Inferior parietal cortex (tissue), 1 donor: ENCODE data around the gene APOC3.

Experiments
- DNase-seq: peaks from one replicate; pipeline ENCODE4 v3.0.0-alpha.2; 2016; ENCODE audit errors: extremely low spot score

APOC3 gene

DNA sequence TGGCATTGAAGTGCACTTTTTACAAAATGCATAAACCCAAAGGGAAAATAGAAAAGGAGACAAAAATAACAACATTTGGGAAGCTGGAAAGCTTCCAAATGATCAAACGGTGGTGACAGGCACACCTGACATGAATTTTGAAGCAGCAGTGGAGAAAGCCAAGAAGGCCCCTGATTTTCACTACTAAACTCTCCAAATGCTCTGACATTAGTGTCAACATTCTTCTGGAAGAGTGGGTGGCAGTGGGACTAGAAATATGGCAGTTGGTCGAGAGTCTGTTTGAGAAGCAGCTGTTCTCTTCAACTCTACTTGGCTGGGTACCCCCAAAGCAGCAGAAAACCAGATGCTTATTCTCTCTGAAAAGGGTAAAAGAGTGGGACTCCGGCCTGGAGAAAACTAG is 25.7 kb upstream of the APOC3 start:
- DNase-seq, result no peak

DNA sequence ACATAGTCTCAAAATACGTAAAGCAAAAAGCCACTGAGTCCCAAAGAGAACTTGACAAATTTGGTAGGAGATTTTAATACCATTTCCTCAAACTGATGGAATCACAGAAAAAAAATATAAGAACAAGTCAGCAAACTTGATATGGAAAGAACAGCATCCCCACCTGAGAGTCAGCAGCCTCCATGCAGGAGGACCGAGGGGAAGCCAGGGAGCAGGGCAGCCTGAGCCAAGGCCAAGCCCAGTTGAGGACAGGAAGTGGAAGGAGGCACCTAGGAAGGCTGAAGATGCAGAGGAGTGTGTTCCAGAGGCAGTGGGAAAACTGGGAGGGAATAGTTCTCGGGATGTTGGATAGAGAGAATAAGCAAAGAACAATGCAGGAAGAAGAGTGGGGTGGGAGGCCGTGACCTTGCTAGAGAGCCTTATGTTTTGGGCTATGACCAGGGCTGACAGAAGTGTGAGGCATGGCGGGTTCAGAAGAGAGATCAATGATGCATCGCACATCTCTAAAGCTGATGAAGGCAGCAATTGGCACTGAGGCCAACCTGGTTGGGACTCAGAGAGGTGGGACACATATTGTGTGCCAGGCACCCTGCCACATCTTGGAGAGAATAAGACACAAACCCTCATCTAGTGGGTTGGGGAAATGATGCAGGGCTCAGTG is 22.0 kb upstream of the APOC3 start:
- no peak for DNase-seq

- DNase-seq, result no peak
These were observed 21.2 kb upstream of the APOC3 start for GRCh38 chr11:116808262-116809175.

- DNase-seq, result no peak
These were observed 18.5 kb upstream of the APOC3 start for GRCh38 chr11:116811194-116811593.

- no peak for DNase-seq
These were observed 17.6 kb upstream of the APOC3 start for GRCh38 chr11:116812109-116812508.

- DNase-seq, result no peak
These were observed 16.5 kb upstream of the APOC3 start for GRCh38 chr11:116813170-116813569.

DNA sequence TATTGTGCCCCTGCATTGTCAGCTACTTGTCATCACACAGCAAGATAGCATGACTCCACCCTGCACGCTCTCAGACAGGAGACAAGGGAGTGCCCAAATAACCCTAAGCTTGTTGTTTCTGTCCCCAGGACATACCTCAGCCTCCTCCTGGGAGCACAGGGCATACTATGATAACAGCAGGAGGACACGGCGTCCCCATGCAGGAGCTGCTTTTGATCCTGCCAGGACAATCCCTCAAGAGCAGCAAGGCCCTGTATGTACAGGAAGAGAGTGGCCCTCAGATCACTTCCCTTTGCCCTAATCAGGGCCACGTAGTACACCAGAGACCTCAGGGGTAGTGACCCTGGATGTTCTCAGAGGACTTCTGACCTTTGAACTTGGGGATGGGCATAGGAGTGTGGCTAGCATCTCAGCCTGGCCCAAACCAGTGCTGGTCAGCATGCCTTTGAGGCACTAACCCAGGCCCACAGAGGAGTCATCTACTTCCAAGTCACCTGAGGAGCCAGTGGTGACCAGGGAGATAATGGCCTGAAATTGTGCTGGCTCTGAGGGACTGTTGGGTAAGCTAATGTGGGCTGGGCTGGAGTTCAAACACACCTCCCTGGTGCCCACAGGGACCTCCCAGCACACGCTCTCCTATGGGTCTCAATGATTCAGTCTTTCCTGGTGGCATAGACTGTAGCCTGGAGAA is 15.8 kb upstream of the APOC3 start:
- no peak for DNase-seq

GRCh38 chr11:116814502-116814901 is 15.2 kb upstream of the APOC3 start:
- DNase-seq, result no peak

- no peak for DNase-seq
These were observed 10.7 kb upstream of the APOC3 start for GRCh38 chr11:116819049-116819448.

DNA sequence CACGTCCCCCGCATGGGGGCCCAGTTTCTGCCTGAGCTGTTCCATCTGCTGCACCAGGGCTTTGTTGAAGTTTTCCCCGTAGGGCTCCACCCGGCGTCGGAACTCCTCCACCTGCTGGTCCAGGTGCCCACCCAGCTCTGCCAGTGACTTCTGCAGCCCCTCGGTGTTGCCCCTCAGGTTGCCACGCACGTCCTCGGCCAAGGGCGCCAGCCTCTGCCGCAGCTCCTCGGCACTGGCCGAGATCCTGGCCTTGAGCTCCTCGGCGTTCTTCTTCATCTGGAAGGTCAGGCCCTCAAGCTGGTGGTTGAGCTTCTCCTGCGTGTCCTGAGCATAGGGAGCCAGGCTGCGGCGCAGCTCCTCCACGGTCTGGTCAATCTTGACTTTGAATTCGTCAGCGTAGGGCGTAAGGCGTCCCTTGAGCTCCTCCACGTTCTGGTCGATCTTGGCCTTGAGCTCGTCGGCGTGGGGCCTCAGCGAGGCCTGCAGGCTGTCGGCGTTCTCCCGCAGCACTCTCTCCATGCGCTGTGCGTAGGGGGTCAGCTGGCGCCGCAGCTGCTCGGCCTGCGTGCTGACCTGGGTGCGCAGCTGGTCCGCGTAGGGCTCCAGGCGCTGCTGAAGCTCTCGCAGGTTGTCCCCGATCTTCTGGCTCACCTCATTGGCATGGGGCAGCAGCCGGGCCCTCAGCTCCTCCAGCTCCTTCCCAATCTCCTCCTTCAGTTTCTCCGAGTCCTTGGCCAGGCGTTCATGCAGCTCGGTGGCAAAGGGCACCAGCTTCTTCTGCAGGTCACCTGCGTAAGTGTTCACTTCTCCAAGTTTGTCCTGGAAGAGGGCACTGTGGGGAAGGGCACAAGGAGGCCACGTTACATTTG is 8.4 kb upstream of the APOC3 start:
- DNase-seq, result no peak

GRCh38 chr11:116822575-116822974 is 7.1 kb upstream of the APOC3 start:
- DNase-seq, result no peak

DNA sequence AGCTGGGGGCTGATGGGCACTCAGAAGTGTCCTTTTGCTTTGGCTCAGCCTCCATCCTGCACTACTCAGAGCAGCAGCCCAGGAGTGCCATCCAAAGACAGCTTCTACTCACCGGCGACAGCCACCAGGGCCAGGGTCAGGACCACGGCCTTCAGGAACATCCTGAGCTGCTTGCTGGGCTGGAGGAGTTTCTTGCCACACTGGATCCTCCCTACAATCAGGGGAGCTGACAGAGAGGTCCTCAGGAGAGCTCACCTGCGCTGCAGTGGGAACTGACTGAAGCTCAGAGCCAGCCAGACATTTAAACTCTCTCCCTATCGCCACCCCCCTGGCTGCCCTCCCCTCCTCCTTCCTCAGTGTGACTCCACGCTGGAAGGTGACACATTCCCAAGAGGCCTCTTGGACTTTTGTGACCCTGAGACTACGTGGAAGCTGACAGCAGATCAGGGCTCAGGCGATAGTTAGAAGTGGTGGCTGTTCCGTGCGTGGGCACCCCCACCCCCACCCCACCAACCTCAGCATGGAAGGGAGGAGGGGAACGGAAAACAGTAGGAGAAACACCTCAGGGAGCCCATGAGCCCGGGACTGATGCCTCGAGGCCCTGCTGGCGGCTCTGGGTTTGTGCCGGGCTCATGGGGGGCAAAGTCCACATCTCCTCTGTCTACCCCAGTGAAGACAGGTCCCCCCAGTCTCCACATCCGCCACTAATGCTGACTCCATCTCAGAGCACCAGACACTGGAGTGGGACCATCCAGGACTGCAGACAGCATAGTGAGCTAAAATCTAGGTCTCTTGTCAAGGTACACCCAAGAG is 6.5 kb upstream of the APOC3 start, which contains the start of gene APOA4:
Gene APOA4 (minus strand): TSS at position 274 of the 813 bp plus-strand sequence. CDS start 113 bp downstream, at position 161.
- DNase-seq, result no peak

DNA sequence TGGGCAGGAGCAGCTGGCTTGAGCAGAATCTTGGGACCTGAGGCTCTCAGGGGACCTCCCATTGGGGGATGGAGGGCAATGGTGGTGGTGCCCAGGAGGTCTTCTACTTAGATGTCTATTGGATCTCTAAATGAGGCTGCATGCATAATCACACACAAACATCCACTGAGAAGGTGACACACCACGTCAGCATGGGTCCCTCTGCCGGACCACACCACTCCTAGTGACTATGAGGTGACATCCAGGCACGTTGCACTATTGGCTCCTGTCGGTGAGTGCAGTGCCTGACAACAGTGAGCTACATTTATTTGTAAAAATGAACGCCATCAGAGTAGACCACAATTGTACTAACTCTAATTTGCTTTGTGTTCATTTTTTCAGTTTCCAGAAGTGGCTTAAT is 4.3 kb upstream of the APOC3 start:
- no peak for DNase-seq

DNA sequence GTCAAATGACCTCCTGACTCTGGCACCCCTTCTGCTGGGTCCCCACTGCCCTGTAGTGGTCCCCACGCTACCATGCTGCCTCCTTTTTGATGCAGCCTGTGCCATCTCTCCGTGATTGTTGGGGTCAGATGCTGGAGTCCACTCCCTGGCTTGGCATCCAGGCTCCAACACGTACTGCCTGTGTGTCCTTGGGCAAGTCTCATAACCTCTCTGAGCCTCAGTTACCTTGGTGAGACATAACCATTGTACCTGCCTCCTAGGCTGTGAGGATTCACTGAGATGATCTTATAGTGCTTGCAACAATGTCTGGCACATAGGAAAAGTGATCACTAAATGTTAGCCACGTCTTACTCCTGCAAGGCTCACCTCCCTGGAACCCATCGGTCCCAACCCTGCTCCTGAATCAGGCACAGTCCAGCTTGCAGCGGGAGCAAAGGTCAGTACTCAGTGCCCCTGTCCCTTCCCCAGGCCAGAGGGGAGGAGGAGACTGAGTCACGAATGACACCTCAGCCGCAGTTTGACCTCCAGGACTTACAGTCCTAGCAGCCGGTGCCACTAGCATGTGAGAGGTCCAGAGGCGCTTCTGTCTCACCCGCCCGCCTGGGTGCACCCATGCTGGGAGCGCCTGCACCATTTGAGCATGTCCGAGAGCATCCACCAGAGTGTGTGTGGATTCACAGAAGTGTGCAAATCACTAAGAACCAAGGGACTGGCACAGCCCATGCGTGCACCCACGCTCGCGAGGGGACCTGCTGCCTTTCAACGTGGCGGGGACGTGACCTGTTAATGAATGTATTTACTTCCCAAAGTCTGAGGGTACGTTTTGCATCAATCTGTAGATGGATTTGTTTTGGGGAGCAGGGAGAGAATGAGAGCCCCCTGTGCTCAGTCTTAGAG is 3.6 kb upstream of the APOC3 start:
- no peak for DNase-seq

GRCh38 chr11:116826751-116827431 is 2.8 kb upstream of the APOC3 start:
- DNase-seq, result no peak

GRCh38 chr11:116827461-116827860 is 2.2 kb upstream of the APOC3 start:
- DNase-seq, result no peak

DNA sequence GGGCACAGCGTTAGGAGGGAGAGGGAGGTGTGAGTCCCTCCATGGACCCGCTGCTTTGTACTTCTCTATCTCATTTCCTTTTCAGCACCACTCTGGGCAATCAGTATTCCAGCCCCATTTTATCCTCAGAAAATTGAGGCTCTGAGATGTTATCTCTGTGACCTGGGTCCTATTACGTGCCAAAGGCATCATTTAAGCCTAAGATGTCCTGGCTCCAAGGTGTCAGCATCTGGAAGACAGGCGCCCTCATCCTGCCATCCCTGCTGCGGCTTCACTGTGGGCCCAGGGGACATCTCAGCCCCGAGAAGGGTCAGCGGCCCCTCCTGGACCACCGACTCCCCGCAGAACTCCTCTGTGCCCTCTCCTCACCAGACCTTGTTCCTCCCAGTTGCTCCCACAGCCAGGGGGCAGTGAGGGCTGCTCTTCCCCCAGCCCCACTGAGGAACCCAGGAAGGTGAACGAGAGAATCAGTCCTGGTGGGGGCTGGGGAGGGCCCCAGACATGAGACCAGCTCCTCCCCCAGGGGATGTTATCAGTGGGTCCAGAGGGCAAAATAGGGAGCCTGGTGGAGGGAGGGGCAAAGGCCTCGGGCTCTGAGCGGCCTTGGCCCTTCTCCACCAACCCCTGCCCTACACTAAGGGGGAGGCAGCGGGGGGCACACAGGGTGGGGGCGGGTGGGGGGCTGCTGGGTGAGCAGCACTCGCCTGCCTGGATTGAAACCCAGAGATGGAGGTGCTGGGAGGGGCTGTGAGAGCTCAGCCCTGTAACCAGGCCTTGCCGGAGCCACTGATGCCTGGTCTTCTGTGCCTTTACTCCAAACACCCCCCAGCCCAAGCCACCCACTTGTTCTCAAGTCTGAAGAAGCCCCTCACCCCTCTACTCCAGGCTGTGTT is 829 bp upstream of the APOC3 start:
- DNase-seq, result no peak
